Measurements from ENCODE around the gene SSB.

Gene SSB

GRCh38 chr2:169761251-169761969 lies 37.3 kb upstream of the SSB start:
- no peak overlapping the region for H3K27ac ChIP-seq
- no peak for TF ChIP-seq CTCF (conservative IDR thresholded peaks at IDR 0.05)
- no peak for TF ChIP-seq ZFX (IDR thresholded peaks at IDR 0.05)

GRCh38 chr2:169761970-169762292 lies 36.7 kb upstream of the SSB start:
- H3K27ac ChIP-seq: no peak overlapping the region
- no peak for TF ChIP-seq ZFX (IDR thresholded peaks at IDR 0.05)
- TF ChIP-seq CTCF (conservative IDR thresholded peaks at IDR 0.05): no peak

- TF ChIP-seq ZFX (IDR thresholded peaks at IDR 0.05): no peak
- no peak for TF ChIP-seq CTCF (conservative IDR thresholded peaks at IDR 0.05)
- peak overlapping the region; percentile 44 for H3K27ac ChIP-seq
Measured at GRCh38 chr2:169765523-169765922, 33.1 kb upstream of the SSB start.

GRCh38 chr2:169767243-169767888 lies 31.3 kb upstream of the SSB start:
- H3K27ac ChIP-seq: no peak overlapping the region
- TF ChIP-seq ZFX (IDR thresholded peaks at IDR 0.05): no peak
- peak; percentile 81 for TF ChIP-seq CTCF (conservative IDR thresholded peaks at IDR 0.05)

- TF ChIP-seq CTCF (conservative IDR thresholded peaks at IDR 0.05) (no peak), ZFX (IDR thresholded peaks at IDR 0.05) (no peak)
- no peak overlapping the region for H3K27ac ChIP-seq
Measured at GRCh38 chr2:169768262-169768995, 30.2 kb upstream of the SSB start.

- no peak for TF ChIP-seq CTCF (conservative IDR thresholded peaks at IDR 0.05)
- TF ChIP-seq ZFX (IDR thresholded peaks at IDR 0.05): no peak
- H3K27ac ChIP-seq: no peak overlapping the region
Measured at GRCh38 chr2:169771021-169771420, 27.6 kb upstream of the SSB start.

- H3K27ac ChIP-seq: no peak overlapping the region
- no peak for TF ChIP-seq CTCF (conservative IDR thresholded peaks at IDR 0.05)
- no peak for TF ChIP-seq ZFX (IDR thresholded peaks at IDR 0.05)
Measured at GRCh38 chr2:169771612-169772011, 27.1 kb upstream of the SSB start.
